ENCODE results near the gene KHK. TPM values are rescaled to one million over a fixed set of nuclear protein-coding genes. Genes with fewer than 3 reads are reported as not detected.

Gene KHK
- total RNA-seq, 1 donor from 2014 or later: 3.6 TPM

DNA sequence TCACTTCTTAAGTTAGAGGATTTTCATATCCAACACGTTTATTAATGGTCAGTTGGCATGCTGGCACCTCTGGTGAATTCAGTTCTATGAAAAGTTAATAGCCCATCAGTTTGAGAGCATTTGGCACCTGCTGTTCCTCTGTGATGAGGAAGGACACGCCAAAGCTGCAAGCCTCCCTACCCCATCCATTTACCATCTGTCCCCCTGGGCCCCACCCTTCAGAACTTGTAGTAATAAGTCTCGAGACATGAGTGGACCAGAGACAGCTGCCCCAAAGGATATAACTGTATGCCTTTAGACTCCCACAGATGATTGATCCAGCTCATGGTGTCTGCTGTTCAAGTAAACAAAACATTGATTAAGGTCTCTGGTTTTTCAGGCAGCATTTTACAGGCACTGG is 21.4 kb upstream of the KHK start:
- no peak overlapping the region for H3K4me3 Mint-ChIP-seq
- TF ChIP-seq, protein P1, sequence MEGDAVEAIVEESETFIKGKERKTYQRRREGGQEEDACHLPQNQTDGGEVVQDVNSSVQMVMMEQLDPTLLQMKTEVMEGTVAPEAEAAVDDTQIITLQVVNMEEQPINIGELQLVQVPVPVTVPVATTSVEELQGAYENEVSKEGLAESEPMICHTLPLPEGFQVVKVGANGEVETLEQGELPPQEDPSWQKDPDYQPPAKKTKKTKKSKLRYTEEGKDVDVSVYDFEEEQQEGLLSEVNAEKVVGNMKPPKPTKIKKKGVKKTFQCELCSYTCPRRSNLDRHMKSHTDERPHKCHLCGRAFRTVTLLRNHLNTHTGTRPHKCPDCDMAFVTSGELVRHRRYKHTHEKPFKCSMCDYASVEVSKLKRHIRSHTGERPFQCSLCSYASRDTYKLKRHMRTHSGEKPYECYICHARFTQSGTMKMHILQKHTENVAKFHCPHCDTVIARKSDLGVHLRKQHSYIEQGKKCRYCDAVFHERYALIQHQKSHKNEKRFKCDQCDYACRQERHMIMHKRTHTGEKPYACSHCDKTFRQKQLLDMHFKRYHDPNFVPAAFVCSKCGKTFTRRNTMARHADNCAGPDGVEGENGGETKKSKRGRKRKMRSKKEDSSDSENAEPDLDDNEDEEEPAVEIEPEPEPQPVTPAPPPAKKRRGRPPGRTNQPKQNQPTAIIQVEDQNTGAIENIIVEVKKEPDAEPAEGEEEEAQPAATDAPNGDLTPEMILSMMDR (IDR thresholded peaks at IDR 0.05; ENCODE audit: unreplicated experiment): no peak
- no peak overlapping the region for H3K27ac Mint-ChIP-seq
- no peaks in the 10 kb centered on the region for H3K27me3 Mint-ChIP-seq (ENCODE audit: low read depth)
- peaks cover 8% of the 10 kb centered on the region for H3K4me1 Mint-ChIP-seq
- H3K9me3 Mint-ChIP-seq: no peaks in the 10 kb centered on the region
- H3K36me3 Mint-ChIP-seq: peaks cover 31% of the 10 kb centered on the region
- no peak for DNase-seq (ENCODE audit: low spot score in 2 of 2, unreplicated experiment in 2 of 2)

GRCh38 chr2:27067385-27067784 is 19.2 kb upstream of the KHK start:
- Mint-ChIP-seq H3K36me3 (peaks cover 29% of the 10 kb centered on the region), H3K9me3 (no peaks in the 10 kb centered on the region), H3K4me1 (peaks cover 22% of the 10 kb centered on the region), H3K4me3 (no peak overlapping the region), H3K27me3 (ENCODE audit: low read depth) (no peaks in the 10 kb centered on the region), H3K27ac (peak overlapping the region; percentile 53)
- no peak for DNase-seq (ENCODE audit: low spot score in 2 of 2, unreplicated experiment in 2 of 2)
- TF ChIP-seq, protein P1 (IDR thresholded peaks at IDR 0.05; ENCODE audit: unreplicated experiment): no peak

- DNase-seq (ENCODE audit: low spot score in 2 of 2, unreplicated experiment in 2 of 2): no peak
- no peaks in the 10 kb centered on the region for H3K27me3 Mint-ChIP-seq (ENCODE audit: low read depth)
- TF ChIP-seq, protein P1 (IDR thresholded peaks at IDR 0.05; ENCODE audit: unreplicated experiment): no peak
- no peaks in the 10 kb centered on the region for H3K9me3 Mint-ChIP-seq
- peak overlapping the region; percentile 32 for H3K27ac Mint-ChIP-seq
- H3K4me1 Mint-ChIP-seq: peaks cover 36% of the 10 kb centered on the region
- H3K4me3 Mint-ChIP-seq: peak overlapping the region; percentile 99
- peaks cover 16% of the 10 kb centered on the region for H3K36me3 Mint-ChIP-seq
Measured at GRCh38 chr2:27069436-27069835, 17.1 kb upstream of the KHK start.

DNA sequence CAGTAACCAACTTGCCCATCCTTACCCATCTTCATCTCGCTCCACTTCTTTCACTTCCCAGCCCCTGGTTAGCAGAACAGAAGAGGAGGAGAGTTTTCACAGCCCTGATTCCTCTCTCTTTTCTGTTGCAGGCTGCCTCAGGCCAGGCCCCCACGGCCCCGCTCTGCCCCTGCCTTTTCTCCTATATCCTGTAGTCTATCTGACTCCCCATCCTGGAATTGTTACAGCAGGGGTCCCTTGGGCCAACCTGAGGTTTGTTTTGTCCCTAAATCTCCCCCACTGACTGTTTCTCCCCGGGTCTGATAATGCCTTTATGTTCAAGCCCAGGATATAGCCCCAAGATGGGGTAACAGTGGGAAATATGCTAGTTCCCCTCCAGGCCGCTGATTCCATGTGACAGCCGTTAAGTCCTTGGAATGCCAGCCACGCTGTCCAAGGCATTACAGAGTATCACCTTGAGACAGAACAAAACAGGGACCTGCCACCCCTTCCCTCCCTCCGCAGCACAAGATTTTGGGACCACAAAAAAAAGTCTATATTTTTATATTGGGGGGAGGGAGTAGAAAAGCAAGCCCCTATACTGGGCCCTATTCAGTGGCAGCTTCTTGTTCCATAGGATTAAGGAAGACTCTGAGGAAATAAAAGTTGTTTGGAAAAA is 16.5 kb upstream of the KHK start:
- TF ChIP-seq, protein P1 (IDR thresholded peaks at IDR 0.05; ENCODE audit: unreplicated experiment): no peak
- Mint-ChIP-seq H3K4me1 (peaks cover 42% of the 10 kb centered on the region), H3K4me3 (peak overlapping the region; percentile 99), H3K9me3 (no peaks in the 10 kb centered on the region), H3K36me3 (peaks cover 15% of the 10 kb centered on the region), H3K27me3 (ENCODE audit: low read depth) (no peaks in the 10 kb centered on the region), H3K27ac (peak overlapping the region; percentile 32)
- DNase-seq (ENCODE audit: low spot score in 2 of 2, unreplicated experiment in 2 of 2): no peak

DNA sequence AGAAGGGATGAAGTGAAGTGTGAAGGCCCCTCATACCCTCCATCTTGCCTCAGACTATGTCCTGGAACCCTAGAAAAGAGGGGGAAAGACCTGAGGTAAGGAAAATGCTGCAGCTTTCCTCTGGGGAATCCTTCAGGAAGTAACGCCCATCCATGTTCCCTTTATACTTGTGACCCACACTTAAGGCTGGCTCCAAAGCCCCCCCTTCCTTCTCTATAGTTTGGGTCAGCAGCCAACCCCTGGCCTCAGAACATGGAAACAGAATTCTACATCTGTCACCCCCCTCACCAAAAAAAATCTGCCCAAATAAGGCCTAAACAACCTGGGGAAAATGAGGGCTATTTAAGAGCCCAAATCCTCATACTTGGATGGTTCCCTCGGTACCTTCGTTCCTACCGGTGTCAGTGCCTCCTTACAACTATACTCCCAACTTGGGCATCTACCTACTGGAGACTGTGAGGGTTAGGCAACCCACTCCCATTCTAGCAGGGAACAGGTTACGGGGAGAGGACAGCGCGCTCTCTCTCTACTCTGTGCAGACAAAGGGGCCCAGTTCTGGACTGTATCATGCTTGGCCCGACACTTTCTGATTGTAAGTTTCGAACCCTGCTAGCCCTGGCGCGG is 15.8 kb upstream of the KHK start:
- Mint-ChIP-seq H3K36me3 (peaks cover 15% of the 10 kb centered on the region), H3K27me3 (ENCODE audit: low read depth) (no peaks in the 10 kb centered on the region), H3K27ac (peak overlapping the region; percentile 98), H3K9me3 (no peaks in the 10 kb centered on the region), H3K4me3 (peak overlapping the region; percentile 99), H3K4me1 (peaks cover 46% of the 10 kb centered on the region)
- DNase-seq (ENCODE audit: low spot score in 2 of 2, unreplicated experiment in 2 of 2): no peak
- TF ChIP-seq, protein P1 (IDR thresholded peaks at IDR 0.05; ENCODE audit: unreplicated experiment): no peak

Measured in mesothelial cell of epicardium (in vitro differentiated cells).